Measurements from ENCODE around the gene NRG2. TPM values are rescaled to one million over a fixed set of nuclear protein-coding genes. Genes with fewer than 3 reads are reported as not detected.

The NRG2 gene
- 1 to 10 TPM; 2.0 to 4.8 (median 3.1) TPM for polyA plus RNA-seq

GRCh38 chr5:140042643-140043507 lies at the start of gene NRG2:
NRG2 (minus strand) TSS chr5:140043299.
- no peak within 1 kb of the TSS for H3K27ac ChIP-seq (ENCODE audit: low read depth, low read length)
- 0 to 1% (median 0%) methylated on average over 70 to 82 of the region's 82 CpGs for WGBS, 3 donors

GRCh38 chr5:140090251-140090650 lies 47.2 kb upstream of the NRG2 start:
- H3K27ac ChIP-seq (ENCODE audit: low read depth, low read length), result no peak overlapping the region
- WGBS, 3 donors, result 60 to 88% (median 88%) methylated on average over 1 of the region's 1 CpG

- no peak overlapping the region for H3K27ac ChIP-seq (ENCODE audit: low read depth, low read length)
- 31 to 45% (median 41%) methylated on average over 4 of the region's 4 CpGs for WGBS, 3 donors
These were observed 41.4 kb upstream of the NRG2 start for GRCh38 chr5:140084541-140084940.

- 92 to 95% (median 93%) methylated on average over 1 of the region's 1 CpG for WGBS, 3 donors
- no peak overlapping the region for H3K27ac ChIP-seq (ENCODE audit: low read depth, low read length)
These were observed 40.6 kb upstream of the NRG2 start for GRCh38 chr5:140083650-140084049.

GRCh38 chr5:140083120-140083519 lies 40.0 kb upstream of the NRG2 start:
- 77 to 86% (median 83%) methylated on average over 1 of the region's 1 CpG for WGBS, 3 donors
- H3K27ac ChIP-seq (ENCODE audit: low read depth, low read length), result no peak overlapping the region

GRCh38 chr5:140076788-140077187 lies 33.7 kb upstream of the NRG2 start:
- H3K27ac ChIP-seq (ENCODE audit: low read depth, low read length), result no peak overlapping the region
- WGBS, 3 donors, result 67 to 71% (median 71%) methylated on average over 2 of the region's 2 CpGs

GRCh38 chr5:140076142-140076541 lies 33.0 kb upstream of the NRG2 start:
- 98 to 100% (median 100%) methylated on average over 1 of the region's 1 CpG for WGBS, 3 donors
- H3K27ac ChIP-seq (ENCODE audit: low read depth, low read length), result no peak overlapping the region

GRCh38 chr5:140075371-140075770 lies 32.3 kb upstream of the NRG2 start:
- no peak overlapping the region for H3K27ac ChIP-seq (ENCODE audit: low read depth, low read length)
- WGBS, 3 donors, result 50 to 73% (median 61%) methylated on average over 2 of the region's 2 CpGs

- no peak overlapping the region for H3K27ac ChIP-seq (ENCODE audit: low read depth, low read length)
- 13 to 15% (median 14%) methylated on average over 4 of the region's 4 CpGs for WGBS, 3 donors
These were observed 30.2 kb upstream of the NRG2 start for GRCh38 chr5:140073296-140073695.

GRCh38 chr5:140072812-140073211 lies 29.7 kb upstream of the NRG2 start:
- WGBS, 3 donors, result 39 to 50% (median 44%) methylated on average over 10 of the region's 10 CpGs
- H3K27ac ChIP-seq (ENCODE audit: low read depth, low read length), result no peak overlapping the region

- 79 to 100% (median 85%) methylated on average over 1 of the region's 1 CpG for WGBS, 3 donors
- H3K27ac ChIP-seq (ENCODE audit: low read depth, low read length), result no peak overlapping the region
These were observed 17.7 kb upstream of the NRG2 start for GRCh38 chr5:140060816-140061215.

GRCh38 chr5:140058212-140058932 lies 15.3 kb upstream of the NRG2 start:
- H3K27ac ChIP-seq (ENCODE audit: low read depth, low read length), result no peak overlapping the region
- WGBS, 3 donors, result 65 to 85% (median 84%) methylated on average over 5 of the region's 5 CpGs

GRCh38 chr5:140056880-140057279 lies 13.8 kb upstream of the NRG2 start:
- WGBS, 3 donors, result 94 to 100% (median 96%) methylated on average over 1 of the region's 1 CpG
- H3K27ac ChIP-seq (ENCODE audit: low read depth, low read length), result no peak overlapping the region

- WGBS, 3 donors, result 37 to 66% (median 54%) methylated on average over 3 of the region's 3 CpGs
- no peak overlapping the region for H3K27ac ChIP-seq (ENCODE audit: low read depth, low read length)
These were observed 12.1 kb upstream of the NRG2 start for GRCh38 chr5:140055152-140055551.

- 88 to 92% (median 92%) methylated on average over 1 of the region's 1 CpG for WGBS, 3 donors
- H3K27ac ChIP-seq (ENCODE audit: low read depth, low read length), result no peak overlapping the region
These were observed 11.1 kb upstream of the NRG2 start for GRCh38 chr5:140054086-140054689.

- WGBS, 3 donors, result 50 to 80% (median 58%) methylated on average over 1 of the region's 1 CpG
- H3K27ac ChIP-seq (ENCODE audit: low read depth, low read length), result no peak overlapping the region
These were observed 8.9 kb upstream of the NRG2 start for GRCh38 chr5:140051950-140052349.

- H3K27ac ChIP-seq (ENCODE audit: low read depth, low read length), result no peak overlapping the region
These were observed 6.6 kb upstream of the NRG2 start for GRCh38 chr5:140049713-140050112.

GRCh38 chr5:140049205-140049604 lies 6.1 kb upstream of the NRG2 start:
- WGBS, 3 donors, result 63 to 96% (median 66%) methylated on average over 1 of the region's 1 CpG
- no peak overlapping the region for H3K27ac ChIP-seq (ENCODE audit: low read depth, low read length)

More at GRCh38 chr5:140049713-140050112, 6.6 kb upstream of the NRG2 start:
- 62 to 69% (median 66%) methylated on average over 5 of the region's 5 CpGs for WGBS, 3 donors

- H3K27ac ChIP-seq (ENCODE audit: low read depth, low read length), result no peak overlapping the region
- WGBS, 3 donors, result 31 to 69% (median 33%) methylated on average over 1 of the region's 1 CpG
These were observed 942 bp upstream of the NRG2 start for GRCh38 chr5:140044041-140044440.
